K562 (cell line): ENCODE measurements around the gene A2ML1.

Experiments
- ASH1L ChIP-seq: fragments of 450-650 bp; IDR thresholded peaks from 2 replicates; pipeline ENCODE4 v1.6.1; 2018; ENCODE audit warnings: borderline replicate concordance, mild to moderate bottlenecking, low read depth; ENCODE audit not compliant: partially characterized antibody
- MXI1 ChIP-seq: IDR thresholded peaks from 2 replicates; pipeline ENCODE4 v1.6.1; 2011; ENCODE audit warnings: low read depth, mild to moderate bottlenecking, improper control_type of control experiment, low read length
- YY1 ChIP-seq, 3 experiments: IDR thresholded peaks; 2 replicates each; pipeline ENCODE4 v1.6.1; 2011; ENCODE audit warnings: low read length in 2 of 3, mild to moderate bottlenecking in 2 of 3, moderate library complexity in 2 of 3, borderline replicate concordance in 1 of 3, control low read depth in 1 of 3, low read depth in 1 of 3; ENCODE audit not compliant: insufficient read depth in 3 of 3, insufficient replicate concordance in 2 of 3, control insufficient read depth in 1 of 3, insufficient read length in 1 of 3; ENCODE audit errors: extremely low read depth in 1 of 3
- ZNF212 ChIP-seq: fragments of 450-650 bp; formaldehyde crosslinking; IDR thresholded peaks from 2 replicates; pipeline ENCODE4 v1.4.0; 2020; ENCODE audit warnings: mild to moderate bottlenecking

GRCh38 chr12:8917031-8917430, 94.6 kb downstream of the A2ML1 start:
- no peak for TF ChIP-seq YY1 (IDR thresholded peaks at IDR 0.05; ENCODE audit: borderline replicate concordance in 1 of 3, control insufficient read depth in 1 of 3, extremely low read depth in 1 of 3, insufficient read depth in 3 of 3, insufficient read length in 1 of 3, insufficient replicate concordance in 2 of 3, low read depth in 1 of 3, low read length in 2 of 3)
- TF ChIP-seq MXI1 = no peak
- no peak for TF ChIP-seq ASH1L
- no peak for TF ChIP-seq ZNF212 (CRISPR knock-in tag)
